HG03342 (cell line): ENCODE data around the gene PLAU.
"Not testable (repeated sequence)": the region's sequence is repeated elsewhere in the genome, so short reads cannot be mapped to it uniquely, and the experiment has no call there.

Experiments used
- ATAC-seq: cut with Tn5 transposase; IDR thresholded peaks from one replicate; pipeline ENCODE4 v1.9.1; 2021; ENCODE audit warnings: mild to moderate bottlenecking, moderate library complexity; ENCODE audit not compliant: unreplicated experiment

The PLAU gene

GRCh38 chr10:73876566-73876965, 34.4 kb upstream of the PLAU start:
- no peak for ATAC-seq

- no peak for ATAC-seq
Observed at GRCh38 chr10:73876971-73877370, 34.0 kb upstream of the PLAU start.

GRCh38 chr10:73877533-73878160, 33.3 kb upstream of the PLAU start:
- ATAC-seq = no peak

- no peak for ATAC-seq
Observed at GRCh38 chr10:73878365-73878764, 32.6 kb upstream of the PLAU start.

GRCh38 chr10:73879296-73880173, 31.4 kb upstream of the PLAU start:
- ATAC-seq = peak; percentile 88

- ATAC-seq = no peak
Observed at GRCh38 chr10:73881221-73881919, 29.6 kb upstream of the PLAU start.

- no peak for ATAC-seq
Observed at GRCh38 chr10:73884017-73884416, 26.9 kb upstream of the PLAU start.

GRCh38 chr10:73886085-73886529, 24.8 kb upstream of the PLAU start:
- ATAC-seq = peak; percentile 65

- no peak for ATAC-seq
Observed at GRCh38 chr10:73886661-73887293, 24.2 kb upstream of the PLAU start.

GRCh38 chr10:73887294-73888039, 23.5 kb upstream of the PLAU start:
- no peak for ATAC-seq

- no peak for ATAC-seq
Observed at GRCh38 chr10:73888514-73888913, 22.4 kb upstream of the PLAU start.

GRCh38 chr10:73889014-73889413, 21.9 kb upstream of the PLAU start:
- no peak for ATAC-seq

GRCh38 chr10:73889416-73889815, 21.5 kb upstream of the PLAU start:
- ATAC-seq = not testable (repeated sequence)

- ATAC-seq = no peak
Observed at GRCh38 chr10:73890261-73890660, 20.7 kb upstream of the PLAU start.

GRCh38 chr10:73890830-73891229, 20.1 kb upstream of the PLAU start:
- ATAC-seq = not testable (repeated sequence)

GRCh38 chr10:73891540-73891939, 19.4 kb upstream of the PLAU start:
- ATAC-seq = no peak

- no peak for ATAC-seq
Observed at GRCh38 chr10:73892310-73893030, 18.5 kb upstream of the PLAU start.

GRCh38 chr10:73893426-73893825, 17.5 kb upstream of the PLAU start:
- ATAC-seq = no peak

GRCh38 chr10:73894245-73894971, 16.5 kb upstream of the PLAU start:
- no peak for ATAC-seq
